HCT116 (cell line): Measurements from ENCODE around the gene SLC7A9. TPM values are rescaled to one million over a fixed set of nuclear protein-coding genes. Genes with fewer than 3 reads are reported as not detected.

ENCODE experiments used
- ATAC-seq: fragments of 200-7000 bp; cut with Tn5 transposase; 2 replicates; pipeline ENCODE4 v1.9.1; 2020; ENCODE audit warnings: mild to moderate bottlenecking, moderate library complexity
- BruUV-seq: library from RNA; stranded (reverse); fragments of 400-500 nt; replicated peaks from 2 replicates; lab custom pipeline; 2021; lab: Mats Ljungman, UMichigan
- CTCF ChIA-PET: fragments of 300-600 bp; sonication (Branson Sonifier 250); formaldehyde crosslinking; loops from one replicate; lab custom pipeline; 2021; ENCODE audit warnings: antibody characterized with exemption; lab: Charles Lee
- POLR2A ChIA-PET: fragments of 300-600, 350-600 bp; sonication (Branson Sonifier 250); formaldehyde crosslinking; loops from one replicate; lab custom pipeline; 2021; ENCODE audit warnings: antibody characterized with exemption; lab: Charles Lee
- RAD21 ChIA-PET, 2 experiments: fragments of 300-600 bp; sonication (Branson Sonifier 250); formaldehyde crosslinking; loops; one replicate each; lab custom pipeline; 2023; ENCODE audit warnings: low total read pairs in 2 of 2; ENCODE audit not compliant: uncharacterized antibody in 2 of 2, unreplicated experiment in 2 of 2, low non-redundant PET in 1 of 2; lab: Charles Lee
- DNase-seq: peaks from one replicate; pipeline ENCODE4 v3.0.0-alpha.2; 2010; ENCODE audit warnings: low read depth, low spot score
- H2AFZ ChIP-seq: fragments of 200-600 bp; shearing (Covaris generic), sonication (generic); 2 replicates; pipeline ENCODE4 v1.6.1; 2017; ENCODE audit warnings: low read depth, mixed run types, mixed read lengths, antibody characterized with exemption, low read length; ENCODE audit not compliant: poor library complexity, severe bottlenecking
- H3K27ac ChIP-seq: 2 replicates; pipeline ENCODE4 v1.5.1; 2012; ENCODE audit warnings: low read depth, low read length
- H3K27me3 ChIP-seq: fragments of 200-600 bp; sonication (generic); 2 replicates; pipeline ENCODE4 v1.6.1; 2016; ENCODE audit warnings: mixed run types, low read length, mixed read lengths; ENCODE audit not compliant: insufficient read depth
- H3K36me3 ChIP-seq, 2 experiments: fragments of 200-500 bp in 1 of 2; fragments of 200-600 bp in 1 of 2; sonication (Bioruptor generic) in 1 of 2; sonication (generic) in 1 of 2; 2 replicates each; pipeline versions ENCODE4 v1.5.1 to v1.6.1; 2014 to 2016; ENCODE audit warnings: low read length in 2 of 2, inconsistent platforms in 1 of 2, mixed read lengths in 1 of 2, mixed run types in 1 of 2; ENCODE audit not compliant: insufficient read depth in 2 of 2, control insufficient read depth in 1 of 2
- H3K4me1 ChIP-seq, 2 experiments: fragments of 200-600 bp in 1 of 2; sonication (generic) in 1 of 2; 2 replicates each; pipeline versions ENCODE4 v1.5.1 to v1.6.1; 2012 to 2017; ENCODE audit warnings: low read length in 2 of 2, inconsistent platforms in 1 of 2, mild to moderate bottlenecking in 1 of 2, mixed read lengths in 1 of 2, mixed run types in 1 of 2, moderate library complexity in 1 of 2; ENCODE audit not compliant: insufficient read depth in 2 of 2, control insufficient read depth in 1 of 2
- H3K4me2 ChIP-seq: fragments of 200-600 bp; sonication (generic); 2 replicates; pipeline ENCODE4 v1.6.1; 2017; ENCODE audit warnings: mixed run types, low read length, mixed read lengths
- H3K4me3 ChIP-seq, 2 experiments: fragments of 200-600 bp in 1 of 2; sonication (generic) in 1 of 2; replicated peaks in 1 of 2; 2 replicates each; pipeline ENCODE4 v1.5.1; 2011 to 2016; ENCODE audit warnings: low read length in 2 of 2, control low read depth in 1 of 2, low read depth in 1 of 2, mild to moderate bottlenecking in 1 of 2, mixed read lengths in 1 of 2, mixed run types in 1 of 2
- H3K79me2 ChIP-seq: fragments of 200-600 bp; sonication (generic); 2 replicates; pipeline ENCODE4 v1.6.1; 2017; ENCODE audit warnings: mild to moderate bottlenecking, mixed run types, low read length, moderate library complexity, mixed read lengths; ENCODE audit not compliant: insufficient read depth
- H3K9ac ChIP-seq: fragments of 200-600 bp; sonication (generic); 2 replicates; pipeline ENCODE4 v1.6.1; 2016; ENCODE audit warnings: low read length, mixed read lengths
- H3K9me2 ChIP-seq: fragments of 200-600 bp; sonication (generic), shearing (Covaris generic); 2 replicates; pipeline ENCODE4 v1.6.1; 2017; ENCODE audit warnings: mixed run types, mild to moderate bottlenecking, moderate library complexity; ENCODE audit not compliant: insufficient read depth
- H3K9me3 ChIP-seq, 2 experiments: fragments of 200-500 bp in 1 of 2; fragments of 200-600 bp in 1 of 2; sonication (Bioruptor generic) in 1 of 2; sonication (generic) in 1 of 2; 2 replicates each; pipeline ENCODE4 v1.6.1; 2014 to 2017; ENCODE audit warnings: low read length in 2 of 2, mixed read lengths in 2 of 2, inconsistent platforms in 1 of 2, low read depth in 1 of 2, mild to moderate bottlenecking in 1 of 2, mixed run types in 1 of 2, moderate library complexity in 1 of 2; ENCODE audit not compliant: control insufficient read depth in 1 of 2, insufficient read depth in 1 of 2
- H4K20me1 ChIP-seq: fragments of 200-600 bp; sonication (generic), shearing (Covaris generic); 2 replicates; pipeline ENCODE4 v1.6.1; 2017; ENCODE audit warnings: mixed run types, mild to moderate bottlenecking, moderate library complexity; ENCODE audit not compliant: insufficient read depth
- CBX3 ChIP-seq: IDR thresholded peaks from 2 replicates; pipeline ENCODE4 v1.6.1; 2012; ENCODE audit warnings: low read depth
- EGR1 ChIP-seq: IDR thresholded peaks from 2 replicates; pipeline ENCODE4 v1.6.1; 2012; ENCODE audit warnings: low read depth
- EZH2phosphoT487 ChIP-seq: fragments of 200-600 bp; IDR thresholded peaks from 2 replicates; pipeline ENCODE4 v1.6.1; 2018; ENCODE audit warnings: antibody characterized with exemption, borderline replicate concordance
- FOSL1 ChIP-seq: IDR thresholded peaks from 2 replicates; pipeline ENCODE4 v1.6.1; 2012; ENCODE audit warnings: low read depth
- JUND ChIP-seq: IDR thresholded peaks from 2 replicates; pipeline ENCODE4 v1.6.1; 2012
- MAX ChIP-seq: IDR thresholded peaks from 2 replicates; pipeline ENCODE4 v1.6.1; 2012
- POLR2A ChIP-seq: IDR thresholded peaks from 2 replicates; pipeline ENCODE4 v1.7.0; 2011; ENCODE audit warnings: borderline replicate concordance; ENCODE audit not compliant: insufficient read depth, insufficient read length; ENCODE audit errors: extremely low read depth
- POLR2AphosphoS5 ChIP-seq: IDR thresholded peaks from 2 replicates; pipeline ENCODE4 v1.6.1; 2011; ENCODE audit warnings: mild to moderate bottlenecking, low read depth, low read length, moderate library complexity
- RAD21 ChIP-seq: IDR thresholded peaks from 2 replicates; pipeline ENCODE4 v1.6.1; 2012; ENCODE audit warnings: low read depth, mild to moderate bottlenecking
- SIN3A ChIP-seq: IDR thresholded peaks from 2 replicates; pipeline ENCODE4 v1.6.1; 2012; ENCODE audit warnings: low read depth
- SP1 ChIP-seq: IDR thresholded peaks from 2 replicates; pipeline ENCODE4 v1.6.1; 2012; ENCODE audit warnings: low read depth
- SRF ChIP-seq: IDR thresholded peaks from 2 replicates; pipeline ENCODE4 v1.6.1; 2012; ENCODE audit warnings: low read depth
- YY1 ChIP-seq: IDR thresholded peaks from 2 replicates; pipeline ENCODE4 v1.6.1; 2011; ENCODE audit warnings: low read length, low read depth, moderate library complexity, mild to moderate bottlenecking; ENCODE audit not compliant: insufficient replicate concordance; ENCODE audit errors: extremely low read depth
- intact Hi-C: fragments of 100-400 bp; cut with micrococcal nuclease; formaldehyde crosslinking; loops from 2 replicates; pipeline ENCODE4 v1.10.0; 2022
- total RNA-seq: library from RNA; stranded (reverse); gene quantifications from one replicate; pipeline ENCODE4 v1.2.1, GENCODE V29; 2021; ENCODE audit not compliant: unreplicated experiment
- TF ChIP-seq, protein P1 (sequence below): IDR thresholded peaks from 2 replicates; pipeline ENCODE4 v1.6.1; 2011; ENCODE audit warnings: mild to moderate bottlenecking, low read length, moderate library complexity; ENCODE audit not compliant: insufficient replicate concordance; ENCODE audit errors: extremely low read depth

Gene SLC7A9
- total RNA-seq, 1 experiment from 2014 or later: 0.42 TPM

GRCh38 chr19:32858155-32858554 lies 11.4 kb downstream of the SLC7A9 start:
- Histone ChIP-seq H3K27me3 (no peaks in the 10 kb centered on the region), H2AFZ (no peak overlapping the region), H3K9me2 (no peaks in the 10 kb centered on the region), H3K4me3 (no peak overlapping the region), H3K27ac (no peak overlapping the region), H3K36me3 (no peaks in the 10 kb centered on the region), H3K9ac (no peak overlapping the region), H3K79me2 (no peaks in the 10 kb centered on the region), H3K9me3 (no peaks in the 10 kb centered on the region), H3K4me1 (no peaks in the 10 kb centered on the region), H3K4me2 (no peak overlapping the region), H4K20me1 (no peaks in the 10 kb centered on the region)
- ChIA-PET CTCF (interaction anchor here (0.5 kb wide), 1 partner anchor 673 kb away, joined by 3 read pairs; no protein-coding TSS in a partner anchor), RAD21 (no interaction called here), POLR2A (no interaction called here)
- TF ChIP-seq CBX3 (no peak), POLR2AphosphoS5 (no peak), YY1 (no peak), FOSL1 (no peak), RAD21 (no peak), JUND (no peak), SRF (no peak), MAX (no peak), EGR1 (no peak), EZH2phosphoT487 (no peak), SP1 (no peak), SIN3A (no peak), POLR2A (no peak)
- TF ChIP-seq, protein P1, sequence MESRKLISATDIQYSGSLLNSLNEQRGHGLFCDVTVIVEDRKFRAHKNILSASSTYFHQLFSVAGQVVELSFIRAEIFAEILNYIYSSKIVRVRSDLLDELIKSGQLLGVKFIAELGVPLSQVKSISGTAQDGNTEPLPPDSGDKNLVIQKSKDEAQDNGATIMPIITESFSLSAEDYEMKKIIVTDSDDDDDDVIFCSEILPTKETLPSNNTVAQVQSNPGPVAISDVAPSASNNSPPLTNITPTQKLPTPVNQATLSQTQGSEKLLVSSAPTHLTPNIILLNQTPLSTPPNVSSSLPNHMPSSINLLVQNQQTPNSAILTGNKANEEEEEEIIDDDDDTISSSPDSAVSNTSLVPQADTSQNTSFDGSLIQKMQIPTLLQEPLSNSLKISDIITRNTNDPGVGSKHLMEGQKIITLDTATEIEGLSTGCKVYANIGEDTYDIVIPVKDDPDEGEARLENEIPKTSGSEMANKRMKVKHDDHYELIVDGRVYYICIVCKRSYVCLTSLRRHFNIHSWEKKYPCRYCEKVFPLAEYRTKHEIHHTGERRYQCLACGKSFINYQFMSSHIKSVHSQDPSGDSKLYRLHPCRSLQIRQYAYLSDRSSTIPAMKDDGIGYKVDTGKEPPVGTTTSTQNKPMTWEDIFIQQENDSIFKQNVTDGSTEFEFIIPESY: no peak
- intact Hi-C loops: no loop called here
- BruUV-seq: no TSS peak
- ATAC-seq (no peak), DNase-seq (no peak)
